HepG2 (cell line): ENCODE measurements around the gene ZNF629. TPM values are rescaled to one million over a fixed set of nuclear protein-coding genes. Genes with fewer than 3 reads are reported as not detected.

ENCODE experiments used
- AKNA ChIP-seq: sonication (generic); formaldehyde crosslinking; IDR thresholded peaks from 2 replicates; pipeline ENCODE4 v1.4.0; 2020; ENCODE audit warnings: missing genetic modification reagents, borderline replicate concordance
- FOSL1 ChIP-seq: sonication (generic); formaldehyde crosslinking; IDR thresholded peaks from 2 replicates; pipeline ENCODE4 v1.9.0; 2021; ENCODE audit warnings: missing genetic modification reagents, borderline replicate concordance
- GATA4 ChIP-seq: sonication (generic); IDR thresholded peaks from 2 replicates; pipeline ENCODE4 v1.6.1; 2016; ENCODE audit warnings: antibody characterized with exemption, low read depth, borderline replicate concordance
- HNF1A ChIP-seq, 2 experiments: sonication (generic) in 1 of 2; formaldehyde crosslinking in 1 of 2; IDR thresholded peaks; 2 replicates each; pipeline versions ENCODE4 v1.4.0 to v1.6.1; 2016 to 2020; ENCODE audit warnings: borderline replicate concordance in 1 of 2, low read depth in 1 of 2, mild to moderate bottlenecking in 1 of 2, missing genetic modification reagents in 1 of 2
- MED8 ChIP-seq: sonication (generic); formaldehyde crosslinking; IDR thresholded peaks from 2 replicates; pipeline ENCODE4 v1.8.1; 2023; ENCODE audit warnings: mild to moderate bottlenecking, missing genetic modification reagents; ENCODE audit not compliant: insufficient replicate concordance
- MNT ChIP-seq: fragments of 450-650 bp; IDR thresholded peaks from 2 replicates; pipeline ENCODE4 v1.6.1; 2016
- NFYC ChIP-seq: IDR thresholded peaks from 2 replicates; pipeline ENCODE4 v1.6.1; 2016; ENCODE audit warnings: missing genetic modification reagents, missing compliant biosample characterization
- SNRNP70 ChIP-seq: fragments of 200-400 bp; formaldehyde crosslinking; IDR thresholded peaks from 2 replicates; pipeline ENCODE4 v1.6.1; 2017; ENCODE audit warnings: mild to moderate bottlenecking, low read depth, low read length, moderate library complexity
- TEF ChIP-seq: sonication (generic); formaldehyde crosslinking; IDR thresholded peaks from 2 replicates; pipeline ENCODE4 v1.5.0; 2020; ENCODE audit warnings: missing genetic modification reagents
- ZNF24 ChIP-seq: fragments of 450-650 bp; IDR thresholded peaks from 2 replicates; pipeline ENCODE4 v1.6.1; 2017; ENCODE audit warnings: antibody characterized with exemption, mild to moderate bottlenecking
- ZNF337 ChIP-seq: sonication (generic); formaldehyde crosslinking; IDR thresholded peaks from 2 replicates; pipeline ENCODE4 v1.5.1; 2020; ENCODE audit warnings: missing genetic modification reagents, low read depth, mild to moderate bottlenecking, borderline replicate concordance
- ZNF34 ChIP-seq: sonication (generic); formaldehyde crosslinking; IDR thresholded peaks from 2 replicates; pipeline ENCODE4 v1.4.0; 2020; ENCODE audit warnings: mild to moderate bottlenecking, missing genetic modification reagents, borderline replicate concordance
- ZNF451 ChIP-seq: sonication (generic); formaldehyde crosslinking; IDR thresholded peaks from 2 replicates; pipeline ENCODE4 v1.5.0; 2020; ENCODE audit warnings: mild to moderate bottlenecking, missing genetic modification reagents
- ZNF605 ChIP-seq: sonication (generic); formaldehyde crosslinking; IDR thresholded peaks from 2 replicates; pipeline ENCODE4 v1.8.0; 2022; ENCODE audit warnings: mild to moderate bottlenecking, missing genetic modification reagents
- polyA plus RNA-seq, 8 experiments: library from polyadenylated mRNA; depleted of rRNA in 3 of 8; stranded (reverse) in 7 of 8; unstranded in 1 of 8; fragments of >200 nt; fragmentation: Illumina TruSeq in 4 of 8; extraction: Trizol in 4 of 8; gene quantifications; 2 replicates each; pipeline versions ENCODE4 v1.2.1 to v1.2.3, GENCODE V29; 2011 to 2016; ENCODE audit warnings: low read depth in 4 of 8, missing spikeins in 1 of 8, mixed read lengths in 1 of 8; ENCODE audit not compliant: insufficient read depth in 1 of 8
- total RNA-seq, 5 experiments: library from RNA; depleted of rRNA; stranded (reverse); fragments of >200 nt; fragmentation: Illumina TruSeq; extraction: Trizol; gene quantifications; 2 replicates each; pipeline ENCODE4 v1.2.3, GENCODE V29; 2016; ENCODE audit warnings: low read depth in 1 of 5

Gene ZNF629
- total and polyA plus RNA-seq, 2 of the 13 experiments (the other 11 are each of a cell fraction or from before 2014, with no cell fraction given), result 6.1 to 16.5 TPM

GRCh38 chr16:30786115-30786935 lies 680 bp downstream of the ZNF629 start (continued):
- no peak for TF ChIP-seq MNT
- TF ChIP-seq TEF, result no peak
- TF ChIP-seq ZNF451 (CRISPR knock-in tag), result no peak
- TF ChIP-seq AKNA (CRISPR knock-in tag), result no peak
- TF ChIP-seq ZNF337, result no peak
- no peak for TF ChIP-seq ZNF34 (CRISPR knock-in tag)
- no peak for TF ChIP-seq ZNF24
- TF ChIP-seq ZNF605, result no peak
- TF ChIP-seq MED8 (CRISPR knock-in tag), result peak; percentile 34
- TF ChIP-seq HNF1A (IDR thresholded peaks at IDR 0.05; ENCODE audit: low read depth), result no peak
- no peak; the same call in 1 of the 2 replicates for TF ChIP-seq HNF1A (CRISPR knock-in tag; IDR thresholded peaks at IDR 0.05; ENCODE audit: borderline replicate concordance)
- no peak for TF ChIP-seq GATA4
- TF ChIP-seq NFYC (CRISPR knock-in tag), result no peak
- TF ChIP-seq FOSL1, result no peak
- no peak for TF ChIP-seq SNRNP70
